GM21447 (cell line): ENCODE data around the gene PTPRU.

ENCODE experiments used
- ATAC-seq: cut with Tn5 transposase; IDR thresholded peaks from one replicate; pipeline ENCODE4 v1.9.1; 2021; ENCODE audit not compliant: unreplicated experiment

The PTPRU gene

DNA sequence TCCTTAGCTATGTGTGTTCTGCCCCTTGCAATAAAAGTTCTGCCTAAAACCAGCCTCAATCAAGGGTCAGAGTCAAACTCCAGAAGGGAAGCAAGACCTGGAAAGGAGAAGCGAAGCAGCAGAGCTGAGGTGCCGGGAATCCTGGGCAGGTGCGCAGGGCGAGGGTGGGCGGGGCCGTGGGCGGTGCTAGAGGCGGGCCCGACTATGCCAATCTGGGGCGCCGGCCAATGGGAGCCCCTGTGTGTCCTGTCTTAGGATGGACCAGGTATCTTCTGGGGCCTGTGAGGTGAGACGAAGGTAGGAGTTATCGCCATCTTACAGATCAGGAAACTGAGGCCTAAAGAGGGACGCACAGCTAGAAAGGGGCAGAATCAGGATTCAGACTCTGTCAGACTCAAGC lies 120.3 kb downstream of the PTPRU start:
- ATAC-seq = no peak

DNA sequence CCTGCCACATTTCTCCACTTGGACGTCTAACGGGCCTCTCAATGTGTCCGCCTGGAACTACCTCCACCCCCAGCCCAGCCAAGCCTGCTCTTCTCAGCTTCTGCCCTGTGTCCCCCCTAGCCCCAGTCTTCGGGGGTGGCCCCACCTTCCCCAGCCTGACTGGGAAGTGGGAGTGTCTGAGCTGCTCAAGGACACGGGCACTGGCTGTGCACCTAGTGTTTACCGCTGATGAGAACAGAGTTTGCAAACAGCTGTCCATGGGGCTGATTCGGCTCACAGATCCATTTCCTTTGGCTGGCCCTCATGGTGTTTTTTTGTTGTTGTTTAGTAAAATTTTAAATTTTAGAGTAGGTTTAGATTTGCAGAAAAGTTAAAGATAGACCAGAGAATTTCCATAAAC lies 121.1 kb downstream of the PTPRU start:
- no peak for ATAC-seq

DNA sequence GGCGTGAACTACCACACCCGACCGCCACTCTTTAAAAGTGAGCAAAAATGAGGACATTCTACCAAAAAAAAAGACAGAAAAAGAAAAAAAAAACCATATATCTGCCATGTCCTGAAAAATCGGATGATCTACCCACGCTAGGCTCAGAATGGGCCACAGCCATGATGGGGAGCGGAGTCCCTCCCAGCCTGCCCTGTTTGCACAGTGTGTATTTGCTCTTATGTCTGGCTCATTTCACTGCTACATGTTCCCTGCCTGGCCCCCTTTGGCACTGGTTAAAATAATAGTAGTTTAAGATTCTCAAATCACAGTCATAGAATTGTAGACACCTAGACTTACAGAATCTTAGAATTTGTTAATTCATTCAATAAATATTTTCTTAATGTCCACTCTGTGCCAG lies 121.9 kb downstream of the PTPRU start:
- ATAC-seq = no peak

DNA sequence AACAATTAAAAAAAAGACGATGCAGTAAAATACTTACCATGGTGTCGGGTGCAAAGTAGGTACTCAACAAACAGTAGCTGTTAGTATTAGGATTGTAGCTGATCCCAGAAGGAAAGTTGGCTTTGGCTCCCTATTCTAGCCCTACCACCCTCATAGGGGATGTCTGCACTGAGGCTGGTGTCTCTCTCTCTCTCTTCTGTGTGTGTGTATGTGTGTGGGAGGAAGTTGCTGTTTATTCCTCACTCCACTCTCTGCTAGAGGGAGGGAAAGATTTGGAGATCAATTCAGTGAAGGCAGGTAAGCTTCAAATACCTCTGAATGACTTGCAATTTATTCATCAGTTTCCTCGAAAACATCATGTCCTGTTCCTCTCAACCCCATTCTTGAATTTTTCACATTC lies 124.4 kb downstream of the PTPRU start:
- no peak for ATAC-seq

DNA sequence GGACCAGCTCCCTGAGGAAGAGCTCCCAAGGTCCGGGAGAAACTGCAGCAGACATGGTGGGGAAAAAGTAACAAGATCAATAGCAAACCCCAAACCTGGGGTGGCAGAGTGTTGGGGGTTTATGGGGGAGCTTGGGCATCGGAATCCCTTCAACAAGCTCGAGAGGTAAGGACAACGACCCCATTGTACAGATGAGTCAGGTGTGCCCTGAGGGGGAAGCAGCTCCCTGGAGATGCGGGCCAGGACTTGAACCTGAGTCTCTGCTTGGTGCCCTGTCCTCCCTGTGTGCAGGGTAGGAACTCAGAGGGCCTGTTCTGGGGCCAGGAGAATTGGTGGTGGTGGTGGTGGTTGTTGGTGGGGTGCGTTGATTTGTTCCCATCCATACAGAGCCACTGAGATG lies 125.4 kb downstream of the PTPRU start:
- no peak for ATAC-seq

DNA sequence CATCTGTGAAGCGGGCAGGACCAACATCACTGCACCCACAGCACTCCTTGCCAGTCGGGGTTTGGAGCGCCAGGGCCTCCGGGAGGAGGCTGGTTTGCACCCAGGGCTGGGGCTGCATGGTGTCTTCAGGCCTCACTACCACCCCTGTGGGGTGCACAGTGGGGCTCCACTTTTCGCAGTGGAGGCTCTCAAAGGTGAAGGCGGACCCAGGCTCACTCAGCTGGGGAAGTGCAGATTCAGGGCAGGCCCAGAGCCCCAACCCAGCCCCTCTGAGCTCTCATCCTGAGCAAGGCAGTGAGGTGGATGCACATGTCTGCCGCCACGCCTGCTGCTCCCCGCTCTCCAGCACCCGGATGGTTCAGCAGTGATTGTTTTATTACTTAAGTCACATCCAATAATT lies 125.8 kb downstream of the PTPRU start:
- ATAC-seq = no peak

DNA sequence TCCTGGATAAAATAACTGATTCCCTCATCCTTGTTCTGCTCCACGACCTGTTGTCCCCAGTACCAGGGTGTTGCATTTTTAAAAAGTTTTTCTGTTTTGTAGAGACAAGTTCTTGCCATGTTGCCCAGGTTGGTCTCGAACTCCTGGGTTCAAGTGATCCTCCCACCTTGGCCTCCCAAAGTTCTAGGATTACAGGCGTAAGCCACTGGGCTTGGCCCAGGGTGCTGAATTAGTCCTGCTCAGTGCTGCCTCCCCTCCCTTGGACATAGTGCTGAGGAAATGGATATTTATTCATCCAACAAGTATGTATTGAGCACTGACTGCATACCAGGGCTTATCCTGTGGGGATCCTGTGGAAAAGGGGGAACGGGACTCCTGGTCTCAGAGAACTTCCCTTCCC lies 126.4 kb downstream of the PTPRU start:
- no peak for ATAC-seq

DNA sequence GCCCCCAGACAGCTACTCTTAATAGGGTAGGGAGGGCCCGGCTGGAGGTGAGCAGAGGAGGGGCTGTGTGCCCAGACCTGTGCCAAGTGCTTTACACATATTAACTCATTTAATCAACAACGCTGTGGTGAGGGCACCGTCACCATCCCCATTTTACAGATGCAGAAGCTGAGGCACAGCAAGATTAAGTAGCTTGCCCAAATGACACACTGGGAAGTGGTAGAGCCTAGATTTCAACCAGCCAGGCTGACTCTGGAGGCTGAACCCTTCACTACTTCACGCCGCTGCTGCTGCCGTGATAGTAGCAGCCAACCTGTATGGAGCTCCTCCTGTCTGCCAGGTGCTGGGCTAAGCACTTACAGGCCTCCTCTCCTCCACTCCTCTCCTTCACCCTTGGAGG lies 127.2 kb downstream of the PTPRU start:
- ATAC-seq = no peak

DNA sequence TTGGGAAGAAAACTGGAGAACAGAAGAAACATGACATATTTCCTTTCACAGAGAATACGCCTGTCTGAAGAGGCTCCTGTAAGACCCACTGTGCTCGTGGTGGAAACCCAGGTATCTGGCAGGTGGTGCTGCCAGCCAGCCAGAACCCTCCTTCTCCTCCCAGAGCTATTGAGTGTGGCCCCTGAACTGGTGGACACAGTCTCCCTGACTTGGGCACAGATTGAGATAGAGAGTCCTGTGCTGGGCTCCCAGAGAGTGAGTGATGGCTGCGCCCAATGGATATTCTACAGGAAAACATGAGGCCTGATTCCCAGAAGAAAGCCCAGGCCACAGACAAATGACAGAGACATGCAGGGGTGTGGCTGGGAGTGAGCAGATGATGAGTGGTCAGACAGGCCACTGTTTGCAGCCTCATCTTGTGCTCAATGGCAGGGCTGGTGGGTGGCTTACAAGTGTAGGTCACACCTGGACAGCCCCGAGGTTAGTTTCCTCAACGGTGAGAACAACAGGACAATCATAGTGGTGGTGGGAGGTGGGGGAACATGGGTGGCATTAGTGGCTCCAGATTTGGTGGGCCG lies 127.9 kb downstream of the PTPRU start:
- ATAC-seq = no peak

DNA sequence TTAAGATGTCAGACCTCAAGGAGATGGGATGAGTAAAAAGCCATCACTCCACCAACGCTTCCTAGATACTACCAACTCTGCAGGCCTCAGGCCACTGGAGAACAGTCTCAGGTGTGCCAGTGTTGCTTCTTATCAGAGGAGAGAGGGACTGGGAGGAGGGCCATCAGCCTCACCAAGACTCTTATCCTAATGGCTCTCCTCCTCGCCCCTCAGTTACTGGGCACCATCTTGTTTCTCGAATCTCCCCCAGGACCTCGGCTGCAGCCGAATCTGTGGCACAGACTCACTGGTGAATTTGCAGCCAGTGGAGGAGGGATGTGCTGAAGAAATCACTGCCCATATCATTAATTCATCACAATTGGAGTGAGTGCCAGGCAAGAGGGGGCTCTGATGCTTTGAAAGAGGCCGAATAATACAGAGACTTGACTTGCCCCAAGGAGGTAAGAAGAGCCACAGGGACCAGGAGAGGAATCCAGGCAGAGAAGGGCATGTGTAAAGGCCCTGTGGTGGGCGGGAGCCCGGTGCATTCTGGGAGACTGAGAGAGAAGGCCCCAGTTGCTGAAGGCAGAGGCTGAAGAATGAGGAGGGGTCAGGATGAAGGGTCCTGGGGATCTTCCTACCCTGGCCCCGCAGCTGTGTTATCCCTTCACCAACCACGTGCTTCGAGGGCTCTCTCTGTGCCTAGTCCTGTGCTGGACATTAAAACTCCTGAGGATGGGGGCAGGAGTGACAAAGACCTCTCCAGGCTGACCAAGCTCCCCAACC lies 129.8 kb downstream of the PTPRU start:
- ATAC-seq = no peak

DNA sequence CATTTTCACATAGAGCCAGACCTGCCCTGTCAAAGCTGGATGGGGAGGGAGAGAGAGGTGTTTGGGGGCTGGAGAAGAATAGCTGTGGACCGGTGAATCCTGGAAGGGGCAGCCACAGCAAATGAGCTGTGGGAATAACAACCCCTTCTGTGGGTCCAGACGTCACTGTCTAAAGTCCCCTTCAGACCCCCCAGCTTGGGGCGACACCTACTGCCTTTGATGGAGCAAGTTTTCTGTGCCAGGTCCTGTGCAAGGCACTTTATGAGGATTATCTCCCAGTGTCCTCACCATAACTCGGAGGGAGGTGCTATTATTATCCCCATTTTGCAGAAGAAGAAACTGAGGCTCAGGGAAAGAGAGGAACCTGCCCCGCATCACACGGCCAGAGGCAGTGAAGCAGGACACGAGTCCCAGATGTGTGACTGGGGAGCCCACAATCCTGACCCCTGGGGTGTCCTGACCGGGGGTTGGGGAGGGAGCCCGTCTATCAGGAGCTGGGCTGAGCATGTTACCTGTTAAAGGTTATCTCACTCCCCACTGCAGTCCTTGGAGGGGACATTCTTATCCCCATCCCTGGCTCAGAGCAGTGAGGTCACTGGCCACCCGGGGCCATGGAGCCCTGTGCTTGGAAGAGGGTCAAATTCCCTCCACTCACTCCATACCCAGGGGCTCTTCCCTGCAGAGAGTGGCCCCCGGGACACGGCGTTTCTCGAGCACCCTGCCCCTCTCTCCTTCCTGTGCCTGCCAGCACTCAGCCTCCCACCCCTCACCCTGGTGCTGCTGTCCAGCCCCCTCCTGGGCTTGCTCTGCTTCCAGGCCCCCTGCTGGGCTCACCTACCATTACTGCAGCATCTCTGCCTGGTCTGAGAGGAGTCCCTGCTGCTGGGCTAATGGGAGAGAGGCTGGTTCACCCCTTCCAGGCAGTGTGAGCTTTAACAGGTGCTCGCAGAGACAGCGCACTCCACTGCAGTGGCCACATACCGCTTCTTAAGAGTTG lies 132.9 kb downstream of the PTPRU start:
- ATAC-seq = no peak

DNA sequence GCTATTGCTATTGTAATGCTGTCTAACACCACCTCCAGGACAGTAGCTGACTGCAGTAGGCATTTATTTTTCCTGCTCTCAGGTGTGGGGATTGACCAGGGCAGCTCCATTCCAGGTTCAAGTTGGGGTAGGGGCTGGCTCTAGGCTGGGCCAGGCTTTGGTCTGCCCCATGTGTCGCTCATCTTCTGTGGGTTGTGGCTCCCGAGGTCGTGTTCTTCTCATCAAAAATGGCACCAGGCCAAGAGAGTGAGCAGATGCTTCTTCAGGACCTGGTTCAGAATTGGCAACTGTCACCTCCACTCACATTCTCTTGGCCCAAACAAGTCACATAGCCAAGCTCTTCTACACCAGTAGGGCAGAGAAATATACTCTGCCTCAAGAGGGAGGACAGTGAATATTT lies 133.7 kb downstream of the PTPRU start:
- no peak for ATAC-seq

DNA sequence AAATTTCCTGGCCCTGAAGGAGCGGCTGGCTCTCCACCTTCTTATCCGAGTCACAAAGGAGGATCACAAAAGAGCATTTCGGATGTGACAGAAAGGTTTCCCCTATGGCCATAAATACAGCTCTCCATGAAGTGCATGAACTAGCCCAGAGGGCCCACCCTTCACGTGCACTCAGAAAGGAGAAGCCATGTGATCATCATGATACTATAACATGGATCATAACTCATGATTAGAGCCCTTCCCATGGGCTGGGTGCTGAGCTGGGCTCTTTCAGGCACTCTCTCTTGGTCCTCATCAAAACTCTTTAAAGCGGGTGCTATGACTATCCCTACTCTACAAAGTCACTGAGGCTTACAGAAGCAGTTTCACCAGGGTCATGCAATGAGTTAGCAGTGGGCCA lies 135.0 kb downstream of the PTPRU start:
- ATAC-seq = no peak

DNA sequence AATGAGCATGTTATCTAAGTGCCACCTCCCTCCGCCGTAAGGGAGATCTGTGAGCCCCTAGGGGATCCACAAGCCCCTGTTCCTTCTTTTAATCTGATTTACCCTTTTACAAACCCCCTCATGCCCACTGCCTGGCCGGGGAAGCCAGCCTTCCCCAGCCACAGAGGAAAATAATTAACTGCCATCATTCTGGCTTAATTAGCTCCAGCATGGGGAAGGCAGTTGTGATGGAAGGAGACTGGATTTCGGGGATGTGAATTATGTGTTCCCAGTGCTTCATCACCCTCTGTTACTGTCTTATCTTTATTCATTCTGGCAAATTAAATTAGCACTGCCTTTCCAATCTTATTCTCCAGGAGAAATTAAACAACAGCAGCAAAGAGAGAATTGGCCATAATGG lies 135.8 kb downstream of the PTPRU start:
- no peak for ATAC-seq
